T-helper 2 cell (primary cell): ENCODE results near the gene PARD3B.

Experiments used
- DNase-seq, 5 experiments: peaks; one replicate each; pipeline versions ENCODE4 v3.0.0 to v3.0.0-alpha.2; 2012 to 2022

The PARD3B gene

GRCh38 chr2:205364261-205364660 is 819.0 kb downstream of the PARD3B start:
- DNase-seq: no peak

GRCh38 chr2:205366336-205367060 is 821.2 kb downstream of the PARD3B start:
- no peak for DNase-seq

- no peak for DNase-seq
Measured at GRCh38 chr2:205367331-205367935, 822.2 kb downstream of the PARD3B start.

GRCh38 chr2:205369813-205370212 is 824.5 kb downstream of the PARD3B start:
- no peak for DNase-seq

GRCh38 chr2:205370726-205371125 is 825.5 kb downstream of the PARD3B start:
- no peak for DNase-seq

- DNase-seq: peak in 1 of 5 experiments; percentile 12
Measured at GRCh38 chr2:205372141-205372540, 826.9 kb downstream of the PARD3B start.

- no peak for DNase-seq
Measured at GRCh38 chr2:205375461-205376448, 830.5 kb downstream of the PARD3B start.

- no peak for DNase-seq
Measured at GRCh38 chr2:205377324-205377723, 832.0 kb downstream of the PARD3B start.

- no peak for DNase-seq
Measured at GRCh38 chr2:205383601-205384000, 838.3 kb downstream of the PARD3B start.

GRCh38 chr2:205386109-205386508 is 840.8 kb downstream of the PARD3B start:
- DNase-seq: no peak

GRCh38 chr2:205387350-205388055 is 842.2 kb downstream of the PARD3B start:
- no peak for DNase-seq

- DNase-seq: no peak
Measured at GRCh38 chr2:205390866-205391265, 845.6 kb downstream of the PARD3B start.

- no peak for DNase-seq
Measured at GRCh38 chr2:205401511-205401910, 856.2 kb downstream of the PARD3B start.

GRCh38 chr2:205402011-205402410 is 856.7 kb downstream of the PARD3B start:
- DNase-seq: no peak

GRCh38 chr2:205403244-205403825 is 858.1 kb downstream of the PARD3B start:
- DNase-seq: no peak

- DNase-seq: no peak
Measured at GRCh38 chr2:205405194-205405593, 859.9 kb downstream of the PARD3B start.

- DNase-seq: no peak
Measured at GRCh38 chr2:205405752-205406151, 860.5 kb downstream of the PARD3B start.

GRCh38 chr2:205407984-205408383 is 862.7 kb downstream of the PARD3B start:
- DNase-seq: no peak

GRCh38 chr2:205408696-205409095 is 863.4 kb downstream of the PARD3B start:
- DNase-seq: no peak

- DNase-seq: no peak
Measured at GRCh38 chr2:205409411-205409810, 864.1 kb downstream of the PARD3B start.

GRCh38 chr2:205411558-205411957 is 866.3 kb downstream of the PARD3B start:
- no peak for DNase-seq

GRCh38 chr2:205424326-205424725 is 879.1 kb downstream of the PARD3B start:
- no peak for DNase-seq
